Esophagus muscularis mucosa (tissue), 3 donors: Measurements from ENCODE around the gene KSR1.

Source experiments
- CTCF ChIP-seq, 3 experiments: fragments of 200-600 bp in 2 of 3; fragments of 450-650 bp in 1 of 3; sonication (generic) in 2 of 3; IDR thresholded peaks; one replicate each; pipeline ENCODE4 v1.5.1; 2017 to 2019; ENCODE audit warnings: antibody characterized with exemption in 3 of 3, mild to moderate bottlenecking in 2 of 3, moderate library complexity in 1 of 3
- EP300 ChIP-seq: sonication (generic); formaldehyde crosslinking; IDR thresholded peaks from one replicate; pipeline ENCODE4 v1.6.1; 2017; ENCODE audit warnings: antibody characterized with exemption

- TF ChIP-seq CTCF (IDR thresholded peaks at IDR 0.05) (no peak), EP300 (no peak)
These were observed 115.5 kb downstream of the KSR1 start for GRCh38 chr17:27571563-27572352.
